ENCODE data around the gene TBC1D10A. TPM values are rescaled to one million over a fixed set of nuclear protein-coding genes. Genes with fewer than 3 reads are reported as not detected.

Gene TBC1D10A
- total RNA-seq, 2 experiments from 2014 or later = 28.9 to 29.0 TPM

GRCh38 chr22:30361916-30362650, 35.3 kb upstream of the TBC1D10A start:
- intact Hi-C loops (cut with micrococcal nuclease) = no loop called here
- ChIA-PET CTCF (interaction anchor here (0.6 to 0.7 kb wide), 2 partner anchors 62 to 74 kb away, joined by 3 to 5 read pairs; no protein-coding TSS in a partner anchor), POLR2A (no interaction called here)
- no peak for DNase-seq
- Mint-ChIP-seq H3K4me1 (ENCODE audit: low read depth) (peaks cover 8% of the 10 kb centered on the region), H3K9me3 (no peaks in the 10 kb centered on the region), H3K27me3 (no peaks in the 10 kb centered on the region), H3K27ac (no peak overlapping the region), H3K4me3 (no peak overlapping the region), H3K36me3 (no peaks in the 10 kb centered on the region)

- H3K4me1 Mint-ChIP-seq (ENCODE audit: low read depth) = peaks cover 32% of the 10 kb centered on the region
Measured at GRCh38 chr22:30358541-30358940, 31.8 kb upstream of the TBC1D10A start.

GRCh38 chr22:30357650-30358215, 31.0 kb upstream of the TBC1D10A start:
- DNase-seq = no peak
- peak overlapping the region; percentile 93 for H3K4me3 Mint-ChIP-seq
- peaks cover 39% of the 10 kb centered on the region for H3K4me1 Mint-ChIP-seq (ENCODE audit: low read depth)
- H3K36me3 Mint-ChIP-seq = peaks cover 15% of the 10 kb centered on the region
- H3K27ac Mint-ChIP-seq = no peak overlapping the region
- ChIA-PET POLR2A (interaction anchor here (1.0 to 1.7 kb wide), 5 partner anchors 17 to 72 kb away, joined by 3 to 11 read pairs (median 4); partner anchors contain the start of gene TBC1D10A), CTCF (interaction anchor here (1.1 to 2.3 kb wide), 2 partner anchors 44 to 70 kb away, joined by 3 to 17 read pairs; no protein-coding TSS in a partner anchor)
- no peaks in the 10 kb centered on the region for H3K27me3 Mint-ChIP-seq
- H3K9me3 Mint-ChIP-seq = no peaks in the 10 kb centered on the region
- intact Hi-C loops (cut with micrococcal nuclease) = loop anchor here (2.0 kb wide), 2 partner anchors 31 to 69 kb away; partner anchors contain the start of genes CASTOR1 and TBC1D10A

More at GRCh38 chr22:30358541-30358940, 31.8 kb upstream of the TBC1D10A start:
- Mint-ChIP-seq H3K36me3 (peaks cover 12% of the 10 kb centered on the region), H3K4me3 (no peak overlapping the region), H3K9me3 (no peaks in the 10 kb centered on the region), H3K27me3 (no peaks in the 10 kb centered on the region), H3K27ac (no peak overlapping the region)
- ChIA-PET POLR2A (no interaction called here), CTCF (interaction anchor here (0.8 to 2.3 kb wide), 4 partner anchors 9 to 70 kb away, joined by 3 to 17 read pairs (median 3); partner anchors contain the start of gene RNF215)
- no peak for DNase-seq
- intact Hi-C loops (cut with micrococcal nuclease) = no loop called here

GRCh38 chr22:30357236-30357570, 30.5 kb upstream of the TBC1D10A start:
- peak overlapping the region; percentile 53 for H3K27ac Mint-ChIP-seq
- no peaks in the 10 kb centered on the region for H3K27me3 Mint-ChIP-seq
- H3K4me3 Mint-ChIP-seq = peak overlapping the region; percentile 93
- ChIA-PET CTCF (interaction anchor here (0.6 to 1.8 kb wide), 5 partner anchors 30 to 69 kb away, joined by 3 to 21 read pairs (median 4); partner anchors contain the start of genes RNF215 and TBC1D10A), POLR2A (interaction anchor here (0.6 to 1.8 kb wide), 13 partner anchors 10 to 90 kb away, joined by 3 to 11 read pairs (median 4); partner anchors contain the start of genes CASTOR1, OSM and TBC1D10A)
- DNase-seq = no peak
- H3K9me3 Mint-ChIP-seq = no peaks in the 10 kb centered on the region
- H3K36me3 Mint-ChIP-seq = peaks cover 20% of the 10 kb centered on the region
- intact Hi-C loops (cut with micrococcal nuclease) = loop anchor here (2.0 kb wide), 2 partner anchors 30 to 68 kb away; partner anchors contain the start of genes CASTOR1 and TBC1D10A
- peaks cover 42% of the 10 kb centered on the region for H3K4me1 Mint-ChIP-seq (ENCODE audit: low read depth)

GRCh38 chr22:30356449-30357235, 29.9 kb upstream of the TBC1D10A start, which contains the start of the genes CCDC157 and SF3A1:
Gene CCDC157 (plus strand): TSS chr22:30357007. CDS start chr22:30366001, 8,994 bp downstream.
Gene SF3A1 (minus strand): TSS chr22:30356894. CDS start chr22:30356792, 102 bp downstream.
- ChIA-PET POLR2A (interaction anchor here (0.6 to 1.8 kb wide), 17 partner anchors 9 to 90 kb away, joined by 3 to 11 read pairs (median 3); partner anchors contain the start of genes CASTOR1, OSM, SEC14L2 and TBC1D10A), CTCF (interaction anchor here (0.6 to 1.8 kb wide), 7 partner anchors 30 to 101 kb away, joined by 3 to 21 read pairs (median 4); partner anchors contain the start of genes RNF215 and TBC1D10A)
- Mint-ChIP-seq H3K9me3 (no peaks in the 10 kb centered on the region), H3K4me1 (ENCODE audit: low read depth) (peaks cover 48% of the 10 kb centered on the region), H3K27me3 (no peaks in the 10 kb centered on the region), H3K4me3 (peak within 1 kb of the TSS; percentile 93), H3K27ac (peak within 1 kb of the TSS; percentile 85), H3K36me3 (peaks cover 25% of the 10 kb centered on the region)
- intact Hi-C loops (cut with micrococcal nuclease) = loop anchor here (1.0 to 2.0 kb wide), 4 partner anchors 9 to 68 kb away; partner anchors contain the start of genes CASTOR1 and TBC1D10A
- DNase-seq = peak; percentile 91

GRCh38 chr22:30354644-30355043, 27.9 kb upstream of the TBC1D10A start:
- no peak for DNase-seq
- H3K27ac Mint-ChIP-seq = peak overlapping the region; percentile 66
- ChIA-PET CTCF (interaction anchor here (0.7 to 3.4 kb wide), 4 partner anchors 11 to 75 kb away, joined by 4 to 18 read pairs (median 5); partner anchors contain the start of gene RNF215), POLR2A (interaction anchor here (0.9 kb wide), 1 partner anchor 51 kb away, joined by 3 read pairs; no protein-coding TSS in a partner anchor)
- intact Hi-C loops (cut with micrococcal nuclease) = no loop called here
- H3K36me3 Mint-ChIP-seq = peaks cover 40% of the 10 kb centered on the region
- H3K4me1 Mint-ChIP-seq (ENCODE audit: low read depth) = peaks cover 64% of the 10 kb centered on the region
- H3K9me3 Mint-ChIP-seq = no peaks in the 10 kb centered on the region
- H3K27me3 Mint-ChIP-seq = no peaks in the 10 kb centered on the region
- peak overlapping the region; percentile 33 for H3K4me3 Mint-ChIP-seq

GRCh38 chr22:30351226-30351625, 24.5 kb upstream of the TBC1D10A start:
- H3K9me3 Mint-ChIP-seq = no peaks in the 10 kb centered on the region
- H3K4me3 Mint-ChIP-seq = no peak overlapping the region
- POLR2A ChIA-PET = no interaction called here
- DNase-seq = no peak
- intact Hi-C loops (cut with micrococcal nuclease) = no loop called here
- no peaks in the 10 kb centered on the region for H3K27me3 Mint-ChIP-seq
- peak overlapping the region; percentile 53 for H3K27ac Mint-ChIP-seq
- peaks cover 85% of the 10 kb centered on the region for H3K4me1 Mint-ChIP-seq (ENCODE audit: low read depth)
- peaks cover 57% of the 10 kb centered on the region for H3K36me3 Mint-ChIP-seq
- CTCF ChIA-PET = interaction anchor here (5.7 kb wide), 1 partner anchor 63 kb away, joined by 41 read pairs; the partner anchor contains the start of gene CASTOR1

GRCh38 chr22:30348809-30349208, 22.1 kb upstream of the TBC1D10A start:
- POLR2A ChIA-PET = interaction anchor here (1.3 to 2.2 kb wide), 3 partner anchors 10 to 59 kb away, joined by 3 to 8 read pairs (median 5); partner anchors contain the start of gene CASTOR1
- Mint-ChIP-seq H3K4me3 (peak overlapping the region; percentile 44), H3K27me3 (no peaks in the 10 kb centered on the region), H3K27ac (peak overlapping the region; percentile 89), H3K36me3 (peaks cover 70% of the 10 kb centered on the region), H3K4me1 (ENCODE audit: low read depth) (peaks cover 89% of the 10 kb centered on the region), H3K9me3 (no peaks in the 10 kb centered on the region)
- DNase-seq = no peak
- CTCF ChIA-PET = interaction anchor here (0.8 to 5.7 kb wide), 3 partner anchors 39 to 75 kb away, joined by 3 to 41 read pairs (median 3); partner anchors contain the start of genes CASTOR1 and RNF215
- intact Hi-C loops (cut with micrococcal nuclease) = loop anchor here (5.0 kb wide), 2 partner anchors 73 to 527 kb away; no protein-coding TSS in a partner anchor

- ChIA-PET CTCF (interaction anchor here (0.8 to 5.7 kb wide), 4 partner anchors 39 to 240 kb away, joined by 3 to 41 read pairs (median 3); partner anchors contain the start of genes CASTOR1 and RNF215), POLR2A (interaction anchor here (1.3 to 2.2 kb wide), 3 partner anchors 9 to 59 kb away, joined by 3 to 8 read pairs (median 5); partner anchors contain the start of gene CASTOR1)
- H3K4me1 Mint-ChIP-seq (ENCODE audit: low read depth) = peaks cover 86% of the 10 kb centered on the region
- peak; percentile 31 for DNase-seq
- peaks cover 72% of the 10 kb centered on the region for H3K36me3 Mint-ChIP-seq
- intact Hi-C loops (cut with micrococcal nuclease) = loop anchor here (5.0 kb wide), 2 partner anchors 74 to 526 kb away; no protein-coding TSS in a partner anchor
- H3K4me3 Mint-ChIP-seq = peak overlapping the region; percentile 44
- H3K27me3 Mint-ChIP-seq = no peaks in the 10 kb centered on the region
- H3K27ac Mint-ChIP-seq = peak overlapping the region; percentile 89
- H3K9me3 Mint-ChIP-seq = no peaks in the 10 kb centered on the region
Measured at GRCh38 chr22:30348404-30348803, 21.7 kb upstream of the TBC1D10A start.

- CTCF ChIA-PET = interaction anchor here (1.1 to 5.7 kb wide), 3 partner anchors 40 to 239 kb away, joined by 3 to 41 read pairs (median 8); partner anchors contain the start of genes CASTOR1 and RNF215
- POLR2A ChIA-PET = interaction anchor here (0.7 to 2.2 kb wide), 6 partner anchors 8 to 58 kb away, joined by 3 to 8 read pairs (median 4); partner anchors contain the start of genes CASTOR1, CCDC157 and SF3A1
- Mint-ChIP-seq H3K4me3 (peak overlapping the region; percentile 43), H3K27ac (peak overlapping the region; percentile 89), H3K9me3 (no peaks in the 10 kb centered on the region), H3K27me3 (no peaks in the 10 kb centered on the region), H3K4me1 (ENCODE audit: low read depth) (peaks cover 80% of the 10 kb centered on the region), H3K36me3 (peaks cover 75% of the 10 kb centered on the region)
- intact Hi-C loops (cut with micrococcal nuclease) = loop anchor here (1.0 to 5.0 kb wide), 6 partner anchors 9 to 525 kb away; partner anchors contain the start of gene SF3A1
- peak; percentile 39 for DNase-seq
Measured at GRCh38 chr22:30347255-30347892, 20.6 kb upstream of the TBC1D10A start.
